CD14-positive monocyte (primary cell): ENCODE measurements around the gene GRAMD1A. TPM values are rescaled to one million over a fixed set of nuclear protein-coding genes. Genes with fewer than 3 reads are reported as not detected.

Experiments used
- DNase-seq, 3 donors: peaks; one replicate each; pipeline ENCODE4 v3.0.0-alpha.2; 2011 to 2022
- H2AFZ ChIP-seq: 2 replicates; pipeline ENCODE4 v1.6.0; 2012; ENCODE audit warnings: mild to moderate bottlenecking, low read depth, low read length, inconsistent platforms; ENCODE audit not compliant: insufficient read depth, poor library complexity, severe bottlenecking
- H3K27ac ChIP-seq, 2 donors: 1 replicate in 1 of 2; 2 replicates in 1 of 2; pipeline ENCODE4 v1.5.1; 2012 to 2013; ENCODE audit warnings: low read length in 2 of 2, control low read depth in 1 of 2, inconsistent platforms in 1 of 2, low read depth in 1 of 2, mild to moderate bottlenecking in 1 of 2
- H3K27me3 ChIP-seq, 2 donors: one replicate each; pipeline versions ENCODE4 v1.6.0 to v1.6.1; 2011 to 2013; ENCODE audit warnings: low read length in 2 of 2; ENCODE audit not compliant: control insufficient read depth in 2 of 2, insufficient read depth in 2 of 2
- H3K36me3 ChIP-seq, 2 donors: replicated peaks in 1 of 2; 1 replicate in 1 of 2; 2 replicates in 1 of 2; pipeline versions ENCODE4 v1.5.1 to v1.6.1; 2012 to 2013; ENCODE audit warnings: low read length in 2 of 2, control low read depth in 1 of 2, inconsistent platforms in 1 of 2, mild to moderate bottlenecking in 1 of 2; ENCODE audit not compliant: insufficient read depth in 2 of 2, control insufficient read depth in 1 of 2
- H3K4me1 ChIP-seq, 2 donors: 1 replicate in 1 of 2; 2 replicates in 1 of 2; pipeline versions ENCODE4 v1.5.1 to v1.6.1; 2012 to 2013; ENCODE audit warnings: low read length in 2 of 2, control low read depth in 1 of 2, inconsistent platforms in 1 of 2, mild to moderate bottlenecking in 1 of 2, moderate library complexity in 1 of 2; ENCODE audit not compliant: insufficient read depth in 2 of 2, control insufficient read depth in 1 of 2
- H3K4me2 ChIP-seq: replicated peaks from 2 replicates; pipeline ENCODE3; 2012; ENCODE audit warnings: low read length, moderate library complexity, mild to moderate bottlenecking; ENCODE audit not compliant: poor library complexity, severe bottlenecking; ENCODE audit errors: extremely low read depth
- H3K4me3 ChIP-seq, 3 experiments: fragments of 200-600 bp in 1 of 3; sonication (generic) in 1 of 3; replicated peaks in 1 of 3; 1 replicate in 2 of 3; 2 replicates in 1 of 3; pipeline ENCODE4 v1.5.1; 2011 to 2013; ENCODE audit warnings: low read length in 3 of 3, mild to moderate bottlenecking in 3 of 3, control low read depth in 2 of 3, low read depth in 2 of 3, inconsistent platforms in 1 of 3, moderate library complexity in 1 of 3
- H3K79me2 ChIP-seq: 2 replicates; pipeline ENCODE4 v1.6.0; 2012; ENCODE audit warnings: mild to moderate bottlenecking, control low read depth, inconsistent platforms, low read length, moderate library complexity; ENCODE audit not compliant: insufficient read depth
- H3K9ac ChIP-seq: 2 replicates; pipeline ENCODE4 v1.6.0; 2017; ENCODE audit warnings: low read length, mild to moderate bottlenecking; ENCODE audit not compliant: insufficient read depth, poor library complexity, severe bottlenecking
- H3K9me3 ChIP-seq, 2 donors: replicated peaks in 1 of 2; 1 replicate in 1 of 2; 2 replicates in 1 of 2; pipeline versions ENCODE4 v1.5.1 to v1.6.1; 2012 to 2013; ENCODE audit warnings: low read length in 2 of 2, control low read depth in 1 of 2; ENCODE audit not compliant: control insufficient read depth in 1 of 2, insufficient read depth in 1 of 2
- H4K20me1 ChIP-seq: 2 replicates; pipeline ENCODE4 v1.6.0; 2012; ENCODE audit warnings: mild to moderate bottlenecking, low read length, control low read depth, moderate library complexity; ENCODE audit not compliant: insufficient read depth
- H3K27ac Mint-ChIP-seq, 7 donors: one replicate each; pipeline ENCODE4 v1.8.0; 2020; ENCODE audit warnings: mild to moderate bottlenecking in 7 of 7, mixed read lengths in 7 of 7, moderate library complexity in 6 of 7, inconsistent platforms in 2 of 7
- H3K27me3 Mint-ChIP-seq, 3 donors: one replicate each; pipeline ENCODE4 v1.8.0; 2021 to 2022; ENCODE audit warnings: low read depth in 3 of 3, mild to moderate bottlenecking in 3 of 3, mixed read lengths in 3 of 3, moderate library complexity in 3 of 3, inconsistent platforms in 1 of 3
- H3K36me3 Mint-ChIP-seq, 2 donors: one replicate each; pipeline ENCODE4 v1.8.0; 2020; ENCODE audit warnings: mixed read lengths in 2 of 2, inconsistent platforms in 1 of 2, mild to moderate bottlenecking in 1 of 2
- H3K4me1 Mint-ChIP-seq: one replicate; pipeline ENCODE4 v1.8.0; 2020; ENCODE audit warnings: mild to moderate bottlenecking, mixed read lengths
- H3K4me3 Mint-ChIP-seq, 2 donors: one replicate each; pipeline ENCODE4 v1.8.0; 2020; ENCODE audit warnings: mild to moderate bottlenecking in 2 of 2, mixed read lengths in 2 of 2, moderate library complexity in 1 of 2
- H3K9me3 Mint-ChIP-seq, 7 donors: one replicate each; pipeline ENCODE4 v1.8.0; 2020 to 2022; ENCODE audit warnings: mixed read lengths in 7 of 7, mild to moderate bottlenecking in 6 of 7, moderate library complexity in 6 of 7, inconsistent platforms in 2 of 7
- WGBS: methylation state at CpG from one replicate; pipeline ENCODE4 v1.1.5; 2013; ENCODE audit warnings: missing lambda C conversion rate; ENCODE audit not compliant: insufficient coverage; 5-methylcytosine and 5-hydroxymethylcytosine counted together
- intact Hi-C, 2 donors: fragments of 100-400 bp; cut with micrococcal nuclease; formaldehyde crosslinking; loops; one replicate each; pipeline versions ENCODE4 v1.15.0 to v1.15.1; 2023
- polyA plus RNA-seq, 3 donors: library from polyadenylated mRNA; depleted of rRNA in 1 of 3; unstranded in 2 of 3; stranded (reverse) in 1 of 3; fragments of 300-500 nt in 2 of 3; fragments of >200 nt in 1 of 3; fragmentation: Illumina TruSeq in 2 of 3; gene quantifications; 1 replicate in 2 of 3; 2 replicates in 1 of 3; pipeline ENCODE4 v1.2.3, GENCODE V29; 2012 to 2021
- TF ChIP-seq, protein P1 (sequence below): fragments of 200-600 bp; IDR thresholded peaks from one replicate; pipeline ENCODE4 v1.8.0; 2022; ENCODE audit warnings: antibody characterized with exemption, mild to moderate bottlenecking

GRAMD1A gene
- polyA plus RNA-seq, 3 donors: 9.3 to 73.9 (median 15.1) TPM

DNA sequence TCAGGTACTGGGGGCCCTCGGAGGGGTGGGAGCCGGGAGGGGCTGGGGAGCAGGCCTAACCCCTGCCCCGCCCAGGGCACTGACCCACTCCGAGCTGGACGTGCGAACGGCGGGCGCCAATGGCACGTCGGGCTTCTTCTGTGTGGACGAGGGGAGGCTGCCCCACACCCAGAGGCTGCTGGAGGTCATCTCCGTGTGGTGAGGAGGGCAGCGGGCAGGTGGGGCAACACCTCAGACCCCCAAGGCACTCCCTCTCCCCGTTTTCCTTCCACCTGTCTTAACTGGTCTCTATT, 59.6 kb downstream of the GRAMD1A start:
- Mint-ChIP-seq H3K9me3 (peaks cover 0 to 5% (median 0%) of the 10 kb centered on the region in 7 donors), H3K4me3 (no peak overlapping the region), H3K27ac (no peak overlapping the region), H3K27me3 (peaks cover 11 to 19% (median 15%) of the 10 kb centered on the region in 3 donors), H3K4me1 (no peaks in the 10 kb centered on the region), H3K36me3 (no peaks in the 10 kb centered on the region)
- Histone ChIP-seq H3K79me2 (no peaks in the 10 kb centered on the region), H3K4me2 (no peak overlapping the region), H3K4me3 (no peak overlapping the region), H3K27me3 (no peaks in the 10 kb centered on the region), H3K9ac (no peak overlapping the region), H3K4me1 (no peaks in the 10 kb centered on the region), H3K9me3 (no peaks in the 10 kb centered on the region), H3K27ac (no peak overlapping the region), H4K20me1 (no peaks in the 10 kb centered on the region), H2AFZ (no peak overlapping the region), H3K36me3 (no peaks in the 10 kb centered on the region)
- TF ChIP-seq, protein P1, sequence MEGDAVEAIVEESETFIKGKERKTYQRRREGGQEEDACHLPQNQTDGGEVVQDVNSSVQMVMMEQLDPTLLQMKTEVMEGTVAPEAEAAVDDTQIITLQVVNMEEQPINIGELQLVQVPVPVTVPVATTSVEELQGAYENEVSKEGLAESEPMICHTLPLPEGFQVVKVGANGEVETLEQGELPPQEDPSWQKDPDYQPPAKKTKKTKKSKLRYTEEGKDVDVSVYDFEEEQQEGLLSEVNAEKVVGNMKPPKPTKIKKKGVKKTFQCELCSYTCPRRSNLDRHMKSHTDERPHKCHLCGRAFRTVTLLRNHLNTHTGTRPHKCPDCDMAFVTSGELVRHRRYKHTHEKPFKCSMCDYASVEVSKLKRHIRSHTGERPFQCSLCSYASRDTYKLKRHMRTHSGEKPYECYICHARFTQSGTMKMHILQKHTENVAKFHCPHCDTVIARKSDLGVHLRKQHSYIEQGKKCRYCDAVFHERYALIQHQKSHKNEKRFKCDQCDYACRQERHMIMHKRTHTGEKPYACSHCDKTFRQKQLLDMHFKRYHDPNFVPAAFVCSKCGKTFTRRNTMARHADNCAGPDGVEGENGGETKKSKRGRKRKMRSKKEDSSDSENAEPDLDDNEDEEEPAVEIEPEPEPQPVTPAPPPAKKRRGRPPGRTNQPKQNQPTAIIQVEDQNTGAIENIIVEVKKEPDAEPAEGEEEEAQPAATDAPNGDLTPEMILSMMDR: no peak
- intact Hi-C loops: no loop called here
- DNase-seq: no peak
- WGBS: 91% methylated on average over 14 of the region's 15 CpGs

DNA sequence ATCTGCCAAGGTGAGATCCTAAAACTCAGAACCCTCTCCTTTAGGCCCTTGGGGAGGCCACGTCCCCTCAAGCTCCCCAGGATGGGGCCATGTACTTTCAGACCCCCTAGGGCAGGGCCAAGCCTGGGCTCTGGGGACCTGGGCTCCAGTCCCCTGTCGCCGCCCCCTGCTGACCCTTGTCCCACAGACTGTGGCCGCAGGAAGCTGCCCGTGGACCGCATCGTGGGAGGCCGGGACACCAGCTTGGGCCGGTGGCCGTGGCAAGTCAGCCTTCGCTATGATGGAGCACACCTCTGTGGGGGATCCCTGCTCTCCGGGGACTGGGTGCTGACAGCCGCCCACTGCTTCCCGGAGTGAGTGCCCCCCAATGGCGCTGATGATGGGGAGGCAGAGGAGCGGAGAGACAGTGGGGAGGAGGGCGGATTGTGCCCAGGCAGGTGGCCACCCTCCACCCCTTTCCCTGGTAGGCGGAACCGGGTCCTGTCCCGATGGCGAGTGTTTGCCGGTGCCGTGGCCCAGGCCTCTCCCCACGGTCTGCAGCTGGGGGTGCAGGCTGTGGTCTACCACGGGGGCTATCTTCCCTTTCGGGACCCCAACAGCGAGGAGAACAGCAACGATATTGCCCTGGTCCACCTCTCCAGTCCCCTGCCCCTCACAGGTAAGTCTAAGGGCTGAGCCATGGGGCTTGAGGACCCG, 60.2 kb downstream of the GRAMD1A start:
- Mint-ChIP-seq H3K4me3 (no peak overlapping the region), H3K27ac (no peak overlapping the region), H3K27me3 (peaks cover 11 to 17% (median 11%) of the 10 kb centered on the region in 3 donors), H3K9me3 (peaks cover 0 to 5% (median 0%) of the 10 kb centered on the region in 7 donors), H3K4me1 (no peaks in the 10 kb centered on the region), H3K36me3 (no peaks in the 10 kb centered on the region)
- H3K27ac ChIP-seq: no peak overlapping the region
- no peak overlapping the region for H3K9ac ChIP-seq
- no peaks in the 10 kb centered on the region for H3K9me3 ChIP-seq
- WGBS: 93% methylated on average over 22 of the region's 29 CpGs
- H3K4me3 ChIP-seq: no peak overlapping the region
- intact Hi-C loops: no loop called here
- H3K4me2 ChIP-seq: no peak overlapping the region
- TF ChIP-seq, protein P1: no peak
- no peak for DNase-seq
- H2AFZ ChIP-seq: no peak overlapping the region
- no peaks in the 10 kb centered on the region for H4K20me1 ChIP-seq
- no peaks in the 10 kb centered on the region for H3K79me2 ChIP-seq
- H3K36me3 ChIP-seq: no peaks in the 10 kb centered on the region
- no peaks in the 10 kb centered on the region for H3K4me1 ChIP-seq
- no peaks in the 10 kb centered on the region for H3K27me3 ChIP-seq
